B cell (primary cell): ENCODE measurements around the gene BATF2. TPM values are rescaled to one million over a fixed set of nuclear protein-coding genes. Genes with fewer than 3 reads are reported as not detected.
A peak's percentile ranks its signal among the peaks of the same experiment; 100 is the strongest.

ENCODE experiments used
- ATAC-seq: fragments of 200-7000 bp; cut with Tn5 transposase; one replicate; pipeline ENCODE4 v1.10.0; 2021; ENCODE audit warnings: low read depth, mild to moderate bottlenecking, moderate number of reproducible peaks, moderate library complexity
- CTCF ChIA-PET: fragments of 350-600 bp; sonication (Branson Sonifier 250); formaldehyde crosslinking; loops from one replicate; lab custom pipeline; 2021; ENCODE audit warnings: antibody characterized with exemption, inconsistent platforms; lab: Charles Lee
- POLR2A ChIA-PET: fragments of 350-600 bp; sonication (Branson Sonifier 250); formaldehyde crosslinking; loops from one replicate; lab custom pipeline; 2021; ENCODE audit warnings: antibody characterized with exemption; lab: Charles Lee
- DNase-seq: peaks from one replicate; pipeline ENCODE4 v3.0.0; 2013
- H2AFZ ChIP-seq: 2 replicates; pipeline ENCODE4 v1.6.1; 2012; ENCODE audit warnings: mild to moderate bottlenecking, low read depth, low read length; ENCODE audit not compliant: insufficient read depth, poor library complexity, severe bottlenecking
- H3K27ac ChIP-seq, 2 donors: 1 replicate in 1 of 2; 2 replicates in 1 of 2; pipeline ENCODE4 v1.5.1; 2012 to 2013; ENCODE audit warnings: low read length in 2 of 2, mild to moderate bottlenecking in 2 of 2, moderate library complexity in 1 of 2
- H3K27me3 ChIP-seq, 4 experiments: fragments of 200-600 bp in 1 of 4; sonication (generic) in 1 of 4; replicated peaks in 1 of 4; 1 replicate in 2 of 4; 2 replicates in 2 of 4; pipeline versions ENCODE4 v1.6.1 to v1.7.0; 2013 to 2016; ENCODE audit warnings: low read length in 3 of 4, mild to moderate bottlenecking in 2 of 4, mixed read lengths in 1 of 4, moderate library complexity in 1 of 4; ENCODE audit not compliant: insufficient read depth in 4 of 4, control insufficient read depth in 3 of 4; ENCODE audit errors: control extremely low read depth in 1 of 4
- H3K36me3 ChIP-seq, 2 experiments: replicated peaks in 1 of 2; 1 replicate in 1 of 2; 2 replicates in 1 of 2; pipeline versions ENCODE4 v1.6.1 to v1.7.1; 2013; ENCODE audit warnings: low read length in 1 of 2; ENCODE audit not compliant: insufficient read depth in 2 of 2, control insufficient read depth in 1 of 2; ENCODE audit errors: control extremely low read depth in 1 of 2, extremely low read depth in 1 of 2
- H3K4me1 ChIP-seq, 2 donors: fragments of 200-600 bp in 1 of 2; sonication (generic) in 1 of 2; 1 replicate in 1 of 2; 2 replicates in 1 of 2; pipeline versions ENCODE4 v1.5.1 to v1.6.1; 2013 to 2017; ENCODE audit warnings: low read length in 2 of 2; ENCODE audit not compliant: control insufficient read depth in 2 of 2, insufficient read depth in 2 of 2
- H3K4me2 ChIP-seq: replicated peaks from 2 replicates; pipeline ENCODE3; 2012; ENCODE audit warnings: mild to moderate bottlenecking, low read depth, low read length; ENCODE audit not compliant: poor library complexity, severe bottlenecking
- H3K4me3 ChIP-seq, 5 experiments: fragments of 200-600 bp in 1 of 5; sonication (generic) in 1 of 5; 1 replicate in 3 of 5; 2 replicates in 2 of 5; pipeline versions ENCODE4 v1.5.1 to v1.7.0; 2011 to 2016; ENCODE audit warnings: low read length in 4 of 5, mild to moderate bottlenecking in 4 of 5, low read depth in 2 of 5, control low read depth in 1 of 5, moderate library complexity in 1 of 5; ENCODE audit not compliant: insufficient read depth in 1 of 5; ENCODE audit errors: control extremely low read depth in 1 of 5, extremely low read depth in 1 of 5
- H3K79me2 ChIP-seq: fragments of 200-600 bp; sonication (generic); one replicate; pipeline ENCODE4 v1.6.0; 2016; ENCODE audit warnings: low read length; ENCODE audit not compliant: control insufficient read depth, insufficient read depth
- H3K9ac ChIP-seq: fragments of 200-600 bp; sonication (generic); 2 replicates; pipeline ENCODE4 v1.6.1; 2017; ENCODE audit warnings: mild to moderate bottlenecking, low read length, moderate library complexity
- H3K9me3 ChIP-seq, 3 donors: one replicate each; pipeline versions ENCODE4 v1.6.1 to v1.7.1; 2013; ENCODE audit warnings: low read length in 2 of 3; ENCODE audit not compliant: control insufficient read depth in 2 of 3, insufficient read depth in 1 of 3; ENCODE audit errors: control extremely low read depth in 1 of 3
- H4K20me1 ChIP-seq: 2 replicates; pipeline ENCODE4 v1.6.0; 2012; ENCODE audit warnings: mild to moderate bottlenecking, low read length; ENCODE audit not compliant: insufficient read depth, control insufficient read depth, poor library complexity, severe bottlenecking
- H3K27ac Mint-ChIP-seq: one replicate; pipeline ENCODE4 v1.8.0; 2021; ENCODE audit warnings: mixed read lengths
- H3K27me3 Mint-ChIP-seq: one replicate; pipeline ENCODE4 v1.8.0; 2021; ENCODE audit warnings: mixed read lengths
- H3K4me1 Mint-ChIP-seq: one replicate; pipeline ENCODE4 v1.8.0; 2021; ENCODE audit warnings: mixed read lengths
- H3K4me3 Mint-ChIP-seq: one replicate; pipeline ENCODE4 v1.8.0; 2021; ENCODE audit warnings: mixed read lengths
- H3K9me3 Mint-ChIP-seq: one replicate; pipeline ENCODE4 v1.8.0; 2022; ENCODE audit warnings: mixed read lengths; ENCODE audit not compliant: insufficient read depth
- CTCF ChIP-seq: fragments of 200-600 bp; IDR thresholded peaks from one replicate; pipeline ENCODE4 v1.8.0; 2022; ENCODE audit warnings: antibody characterized with exemption, mild to moderate bottlenecking
- EZH2 ChIP-seq: IDR thresholded peaks from 2 replicates; pipeline ENCODE4 v1.6.1; 2012; ENCODE audit warnings: borderline replicate concordance, low read depth, mild to moderate bottlenecking, moderate library complexity, low read length; ENCODE audit not compliant: insufficient read depth, poor library complexity, severe bottlenecking
- WGBS: methylation state at CpG from one replicate; pipeline ENCODE4 v1.1.5; 2013; ENCODE audit warnings: missing lambda C conversion rate; ENCODE audit not compliant: insufficient coverage; 5-methylcytosine and 5-hydroxymethylcytosine counted together
- intact Hi-C: fragments of 100-400 bp; cut with micrococcal nuclease; formaldehyde crosslinking; loops from one replicate; pipeline ENCODE4 v1.10.0; 2022
- polyA plus RNA-seq: library from polyadenylated mRNA; depleted of rRNA; stranded (reverse); fragments of >200 nt; gene quantifications from 2 replicates; pipeline ENCODE4 v1.2.3, GENCODE V29; 2012
- total RNA-seq, 2 donors: library from RNA; stranded (reverse); fragments of 120-200 nt in 1 of 2; gene quantifications; 1 replicate in 1 of 2; 2 replicates in 1 of 2; pipeline versions ENCODE4 v1.2.3 to v1.2.4, GENCODE V29; 2013 to 2022

BATF2 gene
- total and polyA plus RNA-seq, 2 donors (not counting 1 experiment from before 2014, with no cell fraction given) = 0.62 to 1.7 TPM

GRCh38 chr11:65013888-65014725, 17.3 kb upstream of the BATF2 start, which contains the start of gene ARL2:
Gene ARL2 (plus strand): TSS chr11:65014160. CDS start chr11:65014208, 48 bp downstream.
- H3K9me3 ChIP-seq = no peaks in the 10 kb centered on the region

More at GRCh38 chr11:65013888-65014725, 17.3 kb upstream of the BATF2 start, which contains the start of gene ARL2:
- ChIA-PET CTCF (interaction anchor here (0.5 to 5.0 kb wide), 32 partner anchors 10 to 325 kb away, joined by 3 to 36 read pairs (median 4); partner anchors contain the start of genes BATF2, CAPN1, FAU and MRPL49), POLR2A (interaction anchor here (0.5 to 1.9 kb wide), 15 partner anchors 14 to 1346 kb away, joined by 3 to 8 read pairs (median 3); partner anchors contain the start of genes FAU, MRPL49, TM7SF2 and VPS51)
- peak within 1 kb of the TSS; percentile 82 for H3K4me2 ChIP-seq
- peak within 1 kb of the TSS; percentile 38 to 92 (median 83) for H3K4me3 ChIP-seq
- under 1% methylated on average over 96 of the region's 96 CpGs for WGBS
- peak; percentile 80 for ATAC-seq
- H2AFZ ChIP-seq = peak within 1 kb of the TSS; percentile 74
- H3K27ac Mint-ChIP-seq = peak within 1 kb of the TSS; percentile 98
- H3K9ac ChIP-seq = peak within 1 kb of the TSS; percentile 80
- intact Hi-C loops = loop anchor here (1.0 to 5.0 kb wide), 13 partner anchors 13 to 247 kb away; partner anchors contain the start of genes ATG2A, CAPN1, CDCA5 and MAJIN
- H3K27ac ChIP-seq = peak within 1 kb of the TSS; percentile 93 to 98
- no peaks in the 10 kb centered on the region for H3K27me3 Mint-ChIP-seq
- H3K36me3 ChIP-seq = peaks cover 0 to 8% of the 10 kb centered on the region in 2 experiments
- no peaks in the 10 kb centered on the region for H3K27me3 ChIP-seq
- peak within 1 kb of the TSS; percentile 92 for H3K4me3 Mint-ChIP-seq
- peaks cover 9 to 35% of the 10 kb centered on the region in 2 donors for H3K4me1 ChIP-seq
- no peaks in the 10 kb centered on the region for H3K9me3 Mint-ChIP-seq
- peak; percentile 96 for DNase-seq
- H3K4me1 Mint-ChIP-seq = peaks cover 23% of the 10 kb centered on the region
- peaks cover 35% of the 10 kb centered on the region for H3K79me2 ChIP-seq
- H4K20me1 ChIP-seq = no peaks in the 10 kb centered on the region
- TF ChIP-seq EZH2 = no peak
- peak; percentile 85 for TF ChIP-seq CTCF
